NCI-H524 (cell line): ENCODE measurements around the gene TRANK1.
"Not testable (repeated sequence)": the region's sequence is repeated elsewhere in the genome, so short reads cannot be mapped to it uniquely, and the experiment has no call there.

Experiments
- DNase-seq, 2 experiments: peaks; one replicate each; lab custom pipeline; 2025; lab: John Stamatoyannopoulos, UW

The TRANK1 gene

DNA sequence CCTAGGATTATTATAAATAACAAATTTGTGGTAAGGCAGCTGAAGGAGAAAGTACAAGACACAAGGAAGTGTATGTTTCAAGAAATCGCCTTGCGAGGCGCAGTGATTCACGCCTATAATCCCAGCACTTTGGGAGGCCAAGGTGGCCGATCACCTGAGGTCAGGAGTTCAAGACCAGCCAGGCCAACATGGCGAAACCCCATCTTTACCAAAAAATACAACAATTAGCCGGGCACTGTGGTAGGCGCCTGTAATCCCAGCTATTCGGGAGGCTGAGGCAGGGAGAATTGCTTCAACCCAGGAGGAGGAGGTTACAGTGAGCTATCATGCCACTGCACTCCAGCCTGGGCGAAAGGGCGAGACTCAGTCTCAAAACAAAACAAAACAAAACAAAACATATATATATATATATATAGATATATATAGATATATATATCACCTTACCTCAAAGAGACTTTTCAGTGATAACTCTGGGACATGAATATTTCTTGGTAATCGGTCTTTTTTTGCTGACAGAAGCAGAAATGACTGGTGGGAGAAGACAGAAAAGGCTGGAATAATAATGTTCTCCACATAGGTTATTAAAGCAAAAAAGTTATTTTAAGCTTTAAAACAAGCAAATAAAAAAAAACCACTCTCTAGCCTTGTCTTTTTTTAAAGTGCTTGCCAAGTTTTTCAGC is 52.3 kb downstream of the TRANK1 start:
- DNase-seq, result no peak

DNA sequence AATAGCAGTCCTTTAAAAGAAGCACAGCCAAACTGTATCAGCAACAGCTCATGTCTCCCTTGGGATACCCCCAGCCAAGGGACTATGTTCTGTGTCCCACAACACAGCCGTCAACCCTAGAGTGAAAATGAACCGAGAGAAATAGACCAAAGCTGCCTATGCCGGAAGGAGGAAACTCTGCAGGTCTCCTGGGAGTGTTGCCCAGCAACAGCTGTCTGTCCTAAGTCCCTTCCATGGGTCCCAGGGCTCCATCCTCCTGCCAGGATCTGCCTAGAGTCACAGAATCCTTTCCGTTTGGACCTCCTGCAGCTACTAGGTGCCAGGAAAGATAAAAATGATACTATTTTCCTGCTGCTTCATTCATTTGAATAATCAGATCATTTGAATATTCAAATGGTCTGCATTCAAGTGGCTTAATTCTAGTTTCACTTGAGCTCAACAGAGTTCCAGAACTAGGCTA is 53.1 kb downstream of the TRANK1 start:
- peak in 1 of 2 experiments; percentile 17 for DNase-seq

DNA sequence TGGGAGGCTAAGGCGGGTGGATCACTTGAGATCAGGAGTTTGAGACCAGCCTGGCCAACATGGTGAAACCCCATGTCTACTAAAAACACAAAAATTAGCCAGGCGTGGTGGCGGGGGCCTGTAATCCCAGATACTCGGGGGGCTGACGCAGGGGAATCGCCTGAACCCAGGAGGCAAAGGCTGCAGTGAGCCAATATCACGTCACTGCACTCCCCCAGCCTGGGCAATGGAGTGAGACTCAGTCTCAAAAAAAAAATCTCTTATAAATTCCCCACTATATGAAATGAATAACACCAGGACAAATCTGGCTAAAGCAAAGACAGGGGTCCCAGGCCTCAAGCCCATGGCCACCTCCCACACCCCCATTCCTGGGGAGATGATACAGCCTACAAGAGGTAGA is 53.8 kb downstream of the TRANK1 start:
- not testable (repeated sequence) for DNase-seq

DNA sequence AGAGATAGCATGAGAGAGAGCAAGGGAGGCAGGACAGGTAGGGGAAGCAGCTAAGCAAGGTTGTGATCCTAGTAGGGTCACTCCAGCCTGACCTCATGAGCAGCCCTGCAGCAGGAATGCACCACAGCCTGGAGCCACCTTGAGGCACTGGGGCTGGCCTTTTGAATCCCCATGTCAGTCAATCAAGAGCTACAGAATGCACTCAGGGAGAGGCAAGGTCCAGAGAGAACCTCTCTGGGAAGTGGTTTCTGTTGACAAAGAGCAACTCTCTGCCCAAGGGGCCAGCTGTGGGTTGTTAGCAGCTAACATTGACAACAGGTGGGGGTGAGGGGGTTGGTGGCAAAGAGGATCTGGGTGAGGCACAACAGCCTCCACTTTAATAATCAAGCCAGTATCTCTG is 54.6 kb downstream of the TRANK1 start:
- no peak for DNase-seq

DNA sequence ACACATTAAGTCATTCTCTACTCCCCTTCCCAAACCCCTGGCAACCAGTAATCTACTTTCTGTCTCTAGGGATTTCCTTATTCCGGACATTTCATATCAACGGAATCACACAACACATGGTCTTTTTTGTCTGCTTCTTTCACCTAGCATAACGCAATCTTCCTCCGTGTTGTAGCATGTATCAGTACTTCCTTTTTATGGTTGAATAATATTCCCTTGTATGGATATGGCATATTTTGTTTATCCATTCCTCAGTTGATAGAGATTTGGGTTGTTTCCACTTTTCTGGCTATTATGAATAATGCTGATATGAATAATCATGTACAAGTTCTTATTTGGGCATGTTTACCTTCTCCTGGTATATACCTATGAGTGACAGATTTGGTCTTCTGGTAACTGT is 63.1 kb downstream of the TRANK1 start:
- no peak for DNase-seq

DNA sequence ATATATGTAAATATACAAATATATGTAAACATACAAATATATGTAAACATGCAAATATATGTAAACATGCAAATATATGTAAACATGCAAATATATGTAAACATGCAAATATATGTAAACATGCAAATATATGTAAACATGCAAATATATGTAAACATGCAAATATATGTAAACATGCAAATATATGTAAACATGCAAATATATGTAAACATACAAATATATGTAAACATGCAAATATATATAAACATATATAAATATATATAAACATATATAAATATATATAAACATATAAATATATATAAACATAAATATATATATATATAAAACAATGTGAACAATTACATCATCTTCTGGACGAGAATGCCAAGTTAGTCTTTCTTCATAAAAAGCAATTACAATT is 65.0 kb downstream of the TRANK1 start:
- DNase-seq, result not testable (repeated sequence)

DNA sequence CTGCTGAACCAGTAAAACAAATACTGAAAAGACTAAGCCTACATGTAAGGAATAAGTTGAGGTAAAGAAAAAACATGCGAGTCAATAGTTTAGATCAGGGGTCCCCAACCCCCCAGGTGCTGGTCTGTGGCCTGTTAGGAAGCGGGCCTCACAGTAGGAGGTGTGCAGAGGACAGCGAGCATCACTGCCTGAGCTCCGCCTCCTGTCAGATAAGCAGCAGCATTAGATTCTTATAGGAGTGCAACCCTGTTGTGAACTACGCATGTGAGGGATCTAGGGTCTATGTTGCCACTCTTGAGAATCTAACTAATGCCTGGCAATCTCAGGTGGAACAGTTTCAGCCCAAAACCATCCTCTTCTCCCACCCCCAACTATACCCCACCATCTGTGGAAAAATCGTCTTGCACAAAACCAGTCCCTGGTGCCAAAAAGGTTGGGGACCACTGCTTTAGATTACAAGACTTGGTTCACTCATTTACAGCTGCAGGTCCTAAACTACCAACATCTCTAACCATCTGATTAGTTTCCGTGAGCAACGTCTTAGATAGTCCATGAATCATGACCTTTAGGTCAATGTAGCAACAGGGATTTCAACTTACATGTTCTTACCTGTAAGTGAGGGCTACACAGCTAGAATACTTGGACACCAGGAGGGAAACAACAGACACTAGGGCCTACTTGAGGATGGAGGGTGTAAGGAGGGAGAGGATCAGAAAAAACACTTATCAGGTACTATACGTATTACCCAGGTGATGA is 66.7 kb downstream of the TRANK1 start:
- no peak for DNase-seq

DNA sequence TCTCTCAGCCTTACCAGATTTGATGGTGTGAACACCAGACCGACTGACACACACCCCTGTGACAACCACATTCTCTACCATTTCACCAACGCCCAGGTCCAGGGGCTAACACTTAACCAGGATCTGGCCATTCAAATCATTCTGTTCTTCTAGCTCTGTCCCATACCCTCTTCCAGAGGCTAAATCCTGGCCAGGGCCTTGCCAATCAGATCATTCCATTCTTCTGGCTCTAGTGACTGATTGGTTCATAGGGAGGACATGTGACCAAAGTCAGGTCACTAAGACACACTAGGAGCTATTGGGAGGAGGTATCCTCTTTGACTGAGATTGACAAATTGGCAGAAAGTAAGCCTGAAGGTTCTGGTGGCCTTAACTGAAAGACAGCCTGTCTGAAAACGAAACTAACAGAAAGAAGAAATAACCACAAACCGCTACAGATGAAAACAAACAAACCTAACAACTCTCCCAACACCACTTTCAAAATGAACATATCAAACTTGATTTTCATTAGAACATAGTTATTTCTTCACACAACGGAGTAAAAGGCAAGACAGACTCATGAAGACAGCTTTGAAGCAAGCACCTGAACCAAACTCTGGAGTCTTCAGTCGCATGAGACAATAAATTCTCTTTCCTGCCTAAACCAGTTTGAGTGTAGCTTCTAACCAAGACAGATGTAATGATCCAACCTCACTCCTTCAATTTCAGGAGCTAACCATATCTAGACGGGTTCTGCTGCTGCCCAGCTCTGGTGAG is 68.5 kb downstream of the TRANK1 start:
- DNase-seq, result no peak

DNA sequence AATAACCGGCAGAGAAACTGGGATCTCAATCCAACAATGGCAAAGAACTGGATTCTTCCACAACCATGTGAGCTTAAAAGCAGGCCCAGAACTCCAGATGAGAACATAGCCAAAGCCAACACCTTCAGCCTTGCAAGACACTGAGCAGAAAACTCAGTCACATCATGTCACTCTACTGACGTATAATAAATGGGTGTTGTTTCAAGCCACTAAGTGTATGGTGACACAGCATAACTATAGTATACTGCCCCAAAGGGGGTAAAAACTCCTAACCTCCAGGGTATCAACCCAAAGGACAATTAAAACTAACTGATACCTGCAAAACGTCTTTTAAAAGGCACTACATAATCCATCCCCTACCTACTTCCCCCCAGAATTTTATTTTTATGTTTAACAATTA is 69.5 kb downstream of the TRANK1 start:
- DNase-seq, result no peak

DNA sequence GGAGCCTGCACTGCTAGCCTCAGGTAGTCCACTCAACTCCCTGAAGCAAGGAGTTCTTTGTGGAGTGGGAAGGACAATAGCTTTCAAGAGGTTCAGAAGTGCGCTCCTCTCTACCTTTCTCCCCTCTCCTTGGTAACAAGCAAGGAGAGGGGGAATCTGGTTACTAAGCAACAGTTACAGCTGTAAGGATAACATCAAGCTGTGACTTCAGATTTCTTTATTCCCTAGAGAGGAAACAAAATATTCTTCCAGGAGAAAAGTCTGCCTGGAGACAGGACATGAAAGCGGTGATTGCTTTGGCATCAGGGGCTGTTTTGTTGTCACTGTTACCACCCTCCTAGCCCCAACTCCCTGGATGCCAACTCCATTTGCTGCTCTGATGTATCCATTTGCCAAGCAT is 70.4 kb downstream of the TRANK1 start:
- DNase-seq, result peak in 1 of 2 experiments; percentile 77

DNA sequence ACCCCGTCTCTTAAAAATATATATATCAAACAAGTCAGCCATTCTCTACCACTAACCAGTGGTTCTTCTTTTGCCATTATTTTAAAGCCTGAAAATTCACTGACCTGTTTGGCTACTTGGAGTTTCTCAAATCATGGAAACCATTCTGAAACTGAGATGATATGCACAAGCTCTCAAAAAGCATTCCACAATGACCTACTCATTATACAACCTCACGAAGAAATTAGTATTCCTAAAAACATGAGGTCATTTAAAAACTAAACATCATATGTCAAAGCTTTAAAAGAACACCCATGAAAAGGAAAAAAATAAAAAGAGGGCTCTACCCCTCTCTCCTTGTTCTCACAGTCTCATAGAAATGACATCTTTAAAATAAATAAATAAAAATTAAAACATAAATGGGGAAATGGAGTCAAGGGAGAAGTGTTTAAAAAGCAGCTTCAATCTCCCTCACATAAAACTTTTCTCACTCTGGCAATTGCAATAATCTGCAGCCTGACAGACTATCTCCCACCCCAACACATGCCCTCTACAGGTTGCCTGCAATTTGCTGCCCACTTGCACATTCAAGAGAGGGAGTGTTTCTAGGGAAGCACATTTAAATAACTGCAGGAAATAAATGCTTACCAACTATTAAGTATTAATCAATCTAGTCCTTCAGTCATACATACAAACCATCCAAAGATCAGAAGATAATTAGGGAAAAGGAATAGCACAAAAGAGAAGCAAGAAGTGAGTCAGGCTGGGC is 73.3 kb downstream of the TRANK1 start:
- DNase-seq, result no peak

DNA sequence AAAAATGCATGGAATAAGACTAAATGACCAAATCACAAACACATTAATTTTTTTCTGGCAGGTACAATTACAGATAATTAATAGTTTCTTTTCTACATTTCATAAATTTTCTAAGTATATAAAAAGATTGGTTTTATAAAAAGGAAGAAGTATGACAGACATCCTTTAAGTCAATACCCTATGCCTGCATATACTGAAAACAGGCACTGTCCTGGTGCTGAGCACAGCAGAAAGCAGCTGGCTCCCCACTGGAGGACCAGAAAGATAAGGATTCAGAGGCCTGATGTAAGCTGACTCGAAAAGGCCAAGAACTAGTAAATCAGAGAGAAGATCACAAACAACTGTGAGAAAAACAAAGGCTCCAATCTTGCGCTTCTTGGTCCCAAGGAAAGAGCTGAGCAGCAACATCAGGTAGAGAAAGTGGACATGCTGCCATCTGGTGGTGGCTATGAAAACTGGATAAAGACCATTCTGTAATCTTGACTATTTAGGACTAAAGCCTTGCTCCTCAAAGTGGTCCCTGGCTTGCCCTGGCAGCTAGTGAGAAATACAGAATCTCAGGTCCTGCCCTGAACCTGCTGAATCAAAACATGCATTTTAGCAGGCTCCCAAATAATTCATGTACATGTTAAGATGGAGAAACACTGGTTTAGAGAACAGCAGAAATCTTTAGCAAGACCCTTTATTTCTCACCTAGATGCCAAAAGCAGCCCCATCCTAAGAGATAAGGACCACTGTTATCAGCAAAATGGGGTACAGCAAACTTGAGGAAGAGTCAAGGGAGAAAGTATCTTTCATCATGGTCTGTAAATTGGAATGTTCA is 76.0 kb downstream of the TRANK1 start:
- peak; percentile 47 to 70 for DNase-seq

DNA sequence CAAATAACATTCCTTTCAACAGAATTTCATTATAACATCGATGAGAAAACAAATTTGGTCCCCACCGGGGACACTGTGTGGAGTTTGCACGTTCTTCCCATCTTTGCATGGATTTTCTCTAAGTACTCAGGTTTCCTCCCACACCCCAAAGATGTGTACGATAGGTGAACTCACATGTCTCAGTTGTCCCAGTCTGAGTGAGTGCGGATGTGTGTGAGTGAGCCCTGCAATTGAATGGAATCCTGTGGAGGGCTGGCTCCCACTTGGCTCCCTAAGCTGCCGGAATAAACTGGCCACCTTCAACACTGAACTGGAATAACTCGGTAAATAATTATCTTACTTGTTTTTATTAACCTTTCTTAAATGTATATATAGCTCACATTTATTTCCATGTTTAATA is 77.0 kb downstream of the TRANK1 start:
- DNase-seq, result no peak

DNA sequence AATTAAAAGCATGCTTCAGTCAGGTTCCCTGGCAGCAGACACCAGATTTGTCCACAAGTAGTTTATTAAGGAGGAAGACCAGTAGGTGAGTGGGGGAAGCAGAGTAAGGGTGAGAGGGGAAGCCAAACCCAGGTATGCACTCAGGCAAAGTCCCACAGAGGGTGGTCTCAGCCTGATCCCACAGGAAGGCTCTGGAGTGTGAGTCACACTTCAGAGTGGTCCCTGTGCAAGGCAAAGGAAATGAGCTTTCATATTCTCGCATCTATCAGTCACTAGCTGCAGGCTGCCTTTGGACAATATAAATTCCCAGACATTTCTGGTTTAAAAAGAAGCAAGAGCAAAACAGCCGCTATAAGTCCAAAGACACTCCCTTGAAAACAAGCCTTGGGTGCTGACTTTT is 78.5 kb downstream of the TRANK1 start:
- DNase-seq, result no peak

DNA sequence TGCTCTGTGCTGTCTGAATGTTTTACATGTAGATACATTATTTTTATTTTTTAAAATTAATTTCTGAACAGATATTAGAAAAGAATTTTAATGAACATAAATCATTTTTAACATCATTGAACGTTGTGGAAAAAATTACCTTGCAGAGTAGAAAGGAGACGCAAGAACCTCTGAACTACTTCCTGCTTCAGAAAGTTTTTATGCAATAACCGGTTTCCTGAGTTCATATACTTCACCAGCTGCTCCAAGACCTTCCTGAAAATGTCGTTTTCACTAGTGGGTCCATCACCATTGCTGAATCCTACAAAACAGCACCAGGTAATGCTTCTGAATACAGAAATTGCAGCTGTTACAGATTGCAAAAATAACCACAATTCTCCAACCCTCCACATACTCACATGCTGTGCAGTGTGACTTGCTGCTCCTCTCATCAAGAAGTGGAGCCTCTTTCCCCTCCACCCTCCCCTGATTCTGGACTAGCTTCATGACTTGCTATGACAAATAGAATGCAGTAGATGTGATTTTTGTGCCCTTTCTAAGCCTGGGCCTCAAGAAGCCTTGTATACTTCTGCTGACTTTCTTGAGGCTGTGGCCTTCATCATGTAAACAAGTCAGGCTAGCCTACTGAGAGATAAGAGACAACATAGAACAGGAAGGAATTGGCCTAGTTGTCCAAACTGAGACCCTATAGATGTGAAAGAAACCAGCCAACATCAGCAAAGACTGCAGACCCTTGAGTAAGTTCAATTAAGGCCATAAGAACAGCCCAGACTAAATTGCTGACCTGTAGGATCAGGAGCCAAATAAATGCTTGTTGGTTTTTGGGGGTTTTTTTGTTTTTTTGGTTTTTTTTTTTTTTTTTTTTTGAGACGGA is 80.4 kb downstream of the TRANK1 start:
- DNase-seq, result no peak

DNA sequence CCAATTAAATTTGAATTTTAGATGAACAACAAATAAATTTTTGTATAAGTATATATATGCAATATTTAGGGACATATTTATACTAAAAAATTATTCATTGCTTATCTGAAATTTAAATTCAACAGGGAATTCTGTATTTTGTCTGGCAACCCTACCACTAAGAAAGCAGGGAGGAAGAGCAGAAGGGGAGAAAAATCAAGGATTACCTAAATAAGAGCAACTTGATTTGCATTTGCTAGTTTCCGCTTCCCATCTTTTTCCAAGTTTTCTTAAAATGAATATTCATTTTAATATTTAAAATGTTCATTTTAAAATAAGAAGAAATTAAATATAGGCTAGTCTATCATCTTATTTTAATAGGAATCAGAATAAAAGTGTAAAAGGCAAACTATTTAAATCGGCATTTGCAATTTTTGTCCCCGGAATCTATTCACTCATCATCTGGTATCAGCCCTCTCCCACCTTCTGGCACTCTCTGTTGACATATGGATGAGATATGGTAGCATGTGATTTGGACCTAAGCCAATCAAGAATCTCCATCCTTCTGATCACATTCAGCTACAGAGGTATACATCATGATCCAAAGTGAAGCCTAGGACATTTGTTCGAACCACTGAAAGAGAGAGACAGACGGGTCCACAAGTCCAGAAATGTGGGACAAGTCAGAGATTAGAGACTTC is 82.6 kb downstream of the TRANK1 start:
- peak in 1 of 2 experiments; percentile 31 for DNase-seq

DNA sequence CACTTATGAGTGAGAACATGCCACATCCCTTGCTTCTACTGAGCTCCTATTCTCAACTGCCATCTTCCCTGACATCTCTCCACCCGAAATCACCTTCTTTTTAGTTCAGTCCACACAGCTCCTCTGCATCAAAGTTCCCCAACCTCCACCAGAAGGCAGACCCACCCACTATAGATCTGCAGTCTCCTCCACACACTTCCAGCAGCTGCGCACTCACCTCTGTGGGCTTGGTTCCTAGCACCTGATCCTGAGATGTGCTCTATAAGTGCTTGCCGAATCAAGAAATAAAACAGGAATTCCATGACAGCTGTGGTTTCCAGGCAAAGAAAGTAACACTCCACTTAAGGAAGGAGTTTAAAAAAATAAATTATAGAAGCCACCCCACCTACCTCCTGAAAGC is 85.4 kb downstream of the TRANK1 start:
- no peak for DNase-seq

DNA sequence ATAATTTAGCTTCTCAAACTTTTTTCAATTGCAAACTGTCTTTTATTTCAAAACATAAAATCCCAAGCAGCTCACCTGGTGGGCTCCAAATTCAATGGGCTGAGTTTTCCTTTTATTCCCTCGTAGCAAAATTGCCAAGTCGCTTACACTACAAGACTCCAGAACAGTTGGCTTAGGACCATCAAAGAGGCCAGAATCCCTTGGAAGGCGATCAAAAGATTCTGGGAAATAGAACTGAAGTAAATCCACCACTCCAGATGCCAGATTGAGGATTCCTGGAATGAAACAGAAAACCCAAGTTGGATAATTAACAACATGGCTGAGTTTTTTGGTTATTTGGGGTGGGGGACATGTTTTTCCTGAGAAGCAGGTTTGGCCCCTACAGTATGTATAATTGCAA is 92.8 kb downstream of the TRANK1 start:
- no peak for DNase-seq

DNA sequence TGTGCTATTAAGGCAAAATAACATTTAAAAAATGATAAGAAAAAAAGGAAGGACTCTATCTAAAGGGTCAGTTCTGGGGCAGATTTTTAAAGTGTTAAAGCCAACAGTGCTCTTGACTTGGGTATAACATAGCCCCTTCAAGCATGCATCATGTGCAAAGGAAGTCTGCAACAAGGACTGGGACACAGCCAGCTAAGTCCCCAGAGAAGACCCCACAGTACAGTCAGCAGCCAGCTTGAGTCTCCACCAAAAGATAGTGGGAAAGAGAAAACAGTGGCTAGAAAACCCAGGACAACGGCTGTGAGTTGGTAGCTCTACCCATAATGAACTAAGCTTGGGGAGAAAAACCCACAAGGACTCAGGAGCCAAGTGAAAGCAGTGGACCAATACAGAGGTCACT is 94.1 kb downstream of the TRANK1 start:
- no peak for DNase-seq

DNA sequence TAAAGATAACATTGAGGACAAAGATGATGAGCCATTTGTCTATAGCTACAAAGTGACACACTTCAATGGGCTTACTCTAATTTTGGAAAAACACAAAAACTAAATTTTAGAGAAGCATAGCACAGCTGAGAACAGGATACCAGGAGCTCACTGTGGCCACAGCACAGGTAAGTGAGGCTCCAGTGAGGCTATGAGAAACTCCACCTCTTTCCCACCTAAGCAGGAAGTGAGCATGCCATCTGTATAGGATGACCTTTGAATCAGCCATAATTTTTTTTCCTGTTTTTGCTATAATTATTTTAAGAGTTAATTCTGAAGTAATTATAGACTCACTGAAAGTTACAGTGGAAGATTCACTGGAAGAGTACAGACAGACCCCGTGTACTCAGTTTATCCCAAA is 98.4 kb downstream of the TRANK1 start:
- no peak for DNase-seq
